ENCODE data around the gene SAP30L.
A peak's percentile ranks its signal among the peaks of the same experiment; 100 is the strongest.

The SAP30L gene

DNA sequence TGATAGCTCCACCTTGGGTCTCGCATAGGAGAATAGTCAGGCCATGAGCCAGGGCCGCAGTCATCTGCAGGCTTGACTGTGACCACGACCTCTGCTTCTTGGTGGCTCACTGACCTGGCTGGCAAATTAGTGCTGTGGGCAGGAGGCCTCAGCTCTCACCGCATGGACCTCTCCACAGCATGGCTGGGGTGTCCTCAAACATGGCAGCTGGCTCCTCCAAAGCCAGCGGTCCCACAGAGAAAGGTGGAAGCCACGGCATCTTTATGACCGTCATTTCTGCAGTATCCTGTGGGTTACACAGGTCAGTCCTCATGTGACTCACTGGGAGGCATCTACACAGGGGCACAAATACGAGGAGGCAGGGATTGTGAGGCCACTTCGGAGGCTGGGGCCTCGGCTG lies 43.2 kb upstream of the SAP30L start:
- POLR2A ChIA-PET, result no interaction called here
- CTCF ChIA-PET, result interaction anchor here (3.4 to 4.2 kb wide), 5 partner anchors 17 to 329 kb away, joined by 26 to 80 read pairs (median 55); partner anchors contain the start of gene GALNT10
- DNase-seq (ENCODE audit: extremely low spot score), result no peak
- TF ChIP-seq CTCF (IDR thresholded peaks at IDR 0.05; ENCODE audit: control extremely low read depth, extremely low read depth, low read depth, missing control alignments), result no peak

DNA sequence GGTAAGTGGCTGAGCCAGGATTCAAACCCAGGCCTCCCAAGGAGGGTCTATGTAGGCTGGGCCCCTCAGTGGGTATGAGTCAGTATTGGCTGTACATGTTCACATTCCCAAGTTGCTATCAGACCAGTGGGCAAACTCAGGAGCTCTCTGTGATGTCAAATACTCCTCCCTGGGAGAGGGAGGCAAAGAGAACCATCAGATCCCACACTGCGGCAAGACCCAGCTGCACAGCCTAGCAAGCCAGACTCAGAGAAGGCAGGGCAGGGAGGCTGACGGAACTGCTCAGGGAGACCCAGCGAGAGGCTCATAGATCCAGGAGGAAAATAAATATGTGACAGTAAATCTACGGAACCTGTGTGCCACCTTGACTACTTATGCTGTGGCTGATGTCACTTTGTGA lies 42.6 kb upstream of the SAP30L start:
- ChIA-PET CTCF (interaction anchor here (1.9 to 4.2 kb wide), 8 partner anchors 16 to 330 kb away, joined by 4 to 80 read pairs (median 34); partner anchors contain the start of gene GALNT10), POLR2A (no interaction called here)
- no peak for DNase-seq (ENCODE audit: extremely low spot score)
- TF ChIP-seq CTCF (IDR thresholded peaks at IDR 0.05; ENCODE audit: control extremely low read depth, extremely low read depth, low read depth, missing control alignments), result no peak

- no peak for TF ChIP-seq CTCF (IDR thresholded peaks at IDR 0.05; ENCODE audit: control extremely low read depth, extremely low read depth, low read depth, missing control alignments)
- ChIA-PET POLR2A (no interaction called here), CTCF (interaction anchor here (1.0 to 4.2 kb wide), 39 partner anchors 9 to 439 kb away, joined by 3 to 80 read pairs (median 6); partner anchors contain the start of gene GALNT10)
- DNase-seq (ENCODE audit: extremely low spot score), result no peak
Measured at GRCh38 chr5:154403776-154404387, 41.9 kb upstream of the SAP30L start.

DNA sequence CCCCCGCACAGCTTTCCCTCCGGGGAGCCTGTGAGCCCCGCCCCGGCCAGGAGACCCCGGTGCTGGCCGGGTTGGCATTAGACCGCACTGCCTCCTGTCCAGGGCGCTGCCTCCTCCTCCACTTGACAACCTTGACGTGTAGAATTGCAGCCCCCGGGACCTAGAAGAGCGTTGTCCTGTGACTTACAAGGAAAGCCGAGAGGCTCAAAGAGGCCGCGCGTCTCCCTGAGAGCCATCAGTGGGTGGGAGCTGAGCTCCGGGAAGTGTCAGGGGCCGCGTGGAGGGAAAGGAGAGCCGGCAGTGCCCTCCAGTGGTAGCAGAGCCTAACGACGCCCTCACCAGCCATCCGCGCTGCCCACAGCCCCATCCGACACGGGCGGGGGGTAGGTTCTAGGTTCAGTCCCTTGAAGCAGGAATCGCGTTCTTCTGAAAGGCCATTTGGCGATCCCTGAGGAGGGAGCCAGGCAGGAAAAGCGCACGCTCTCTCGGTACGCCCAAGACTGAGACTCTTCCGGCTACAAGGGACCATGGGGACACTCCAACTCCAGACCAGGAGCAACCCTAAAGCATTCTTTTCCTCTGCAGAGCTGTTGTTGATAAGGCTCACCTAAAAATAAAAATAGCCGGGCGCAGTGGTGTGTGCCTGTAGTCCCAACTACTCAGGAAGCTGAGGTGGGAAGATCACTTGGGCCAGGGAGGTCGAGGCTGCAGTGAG lies 40.6 kb upstream of the SAP30L start:
- DNase-seq (ENCODE audit: extremely low spot score), result peak; percentile 91
- POLR2A ChIA-PET, result interaction anchor here (1.2 kb wide), 1 partner anchor 332 kb away, joined by 6 read pairs; no protein-coding TSS in a partner anchor
- CTCF ChIA-PET, result interaction anchor here (0.6 to 4.2 kb wide), 79 partner anchors 8 to 439 kb away, joined by 3 to 80 read pairs (median 4); partner anchors contain the start of gene GALNT10
- peak; percentile 87 for TF ChIP-seq CTCF (IDR thresholded peaks at IDR 0.05; ENCODE audit: control extremely low read depth, extremely low read depth, low read depth, missing control alignments)

DNA sequence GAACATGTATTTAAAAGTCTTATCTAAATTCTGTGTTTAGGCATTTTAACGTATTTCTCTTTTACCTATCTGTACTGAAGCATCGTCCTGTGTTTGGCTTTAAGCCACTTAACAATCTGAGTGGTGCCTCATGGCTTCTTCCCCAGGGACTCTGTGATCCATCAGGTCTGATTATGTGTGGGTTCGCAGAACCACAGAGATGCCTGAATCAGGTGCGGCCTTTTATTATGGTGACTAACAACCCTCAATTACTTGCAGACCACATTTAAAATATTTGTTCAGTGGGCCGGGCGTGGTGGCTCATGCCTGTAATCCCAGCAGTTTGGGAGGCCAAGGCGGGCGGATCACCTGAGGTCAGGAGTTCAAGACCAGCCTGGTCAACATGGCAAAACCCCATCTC lies 39.6 kb upstream of the SAP30L start:
- ChIA-PET CTCF (interaction anchor here (0.6 to 4.7 kb wide), 33 partner anchors 12 to 440 kb away, joined by 3 to 80 read pairs (median 6); partner anchors contain the start of gene GALNT10), POLR2A (interaction anchor here (1.2 kb wide), 1 partner anchor 333 kb away, joined by 6 read pairs; no protein-coding TSS in a partner anchor)
- no peak for DNase-seq (ENCODE audit: extremely low spot score)
- TF ChIP-seq CTCF (IDR thresholded peaks at IDR 0.05; ENCODE audit: control extremely low read depth, extremely low read depth, low read depth, missing control alignments), result no peak

GRCh38 chr5:154406826-154407225 lies 39.0 kb upstream of the SAP30L start:
- no peak for TF ChIP-seq CTCF (IDR thresholded peaks at IDR 0.05; ENCODE audit: control extremely low read depth, extremely low read depth, low read depth, missing control alignments)
- DNase-seq (ENCODE audit: extremely low spot score), result no peak
- ChIA-PET POLR2A (no interaction called here), CTCF (interaction anchor here (1.0 to 4.7 kb wide), 7 partner anchors 11 to 342 kb away, joined by 3 to 29 read pairs (median 7); no protein-coding TSS in a partner anchor)
